Kidney capillary endothelial cell (primary cell): ENCODE results near the gene JPT2.
"Not testable (repeated sequence)": the region's sequence is repeated elsewhere in the genome, so short reads cannot be mapped to it uniquely, and the experiment has no call there.

Experiments used
- DNase-seq: peaks from one replicate; pipeline ENCODE4 v3.0.0-alpha.2; 2018; ENCODE audit warnings: low spot score

Gene JPT2

GRCh38 chr16:1676661-1677060 is 1.4 kb upstream of the JPT2 start:
- DNase-seq: no peak

GRCh38 chr16:1677339-1677738 is 740 bp upstream of the JPT2 start:
- no peak for DNase-seq

- peak; percentile 15 for DNase-seq
Measured at GRCh38 chr16:1678500-1679098, 520 bp downstream of the JPT2 start.

GRCh38 chr16:1680361-1680760 is 2.3 kb downstream of the JPT2 start:
- no peak for DNase-seq

- no peak for DNase-seq
Measured at GRCh38 chr16:1681032-1681431, 3.0 kb downstream of the JPT2 start.

- no peak for DNase-seq
Measured at GRCh38 chr16:1687427-1688316, 9.6 kb downstream of the JPT2 start.

- DNase-seq: no peak
Measured at GRCh38 chr16:1688807-1689560, 10.9 kb downstream of the JPT2 start.

GRCh38 chr16:1689853-1690252 is 11.8 kb downstream of the JPT2 start:
- DNase-seq: no peak

GRCh38 chr16:1690810-1691209 is 12.7 kb downstream of the JPT2 start:
- no peak for DNase-seq

- DNase-seq: no peak
Measured at GRCh38 chr16:1691276-1691675, 13.2 kb downstream of the JPT2 start.

- DNase-seq: no peak
Measured at GRCh38 chr16:1691956-1692355, 13.9 kb downstream of the JPT2 start.

GRCh38 chr16:1696863-1697262 is 18.8 kb downstream of the JPT2 start:
- no peak for DNase-seq

GRCh38 chr16:1698680-1699079 is 20.6 kb downstream of the JPT2 start:
- no peak for DNase-seq

GRCh38 chr16:1700246-1700645 is 22.2 kb downstream of the JPT2 start:
- no peak for DNase-seq

- no peak for DNase-seq
Measured at GRCh38 chr16:1701216-1701878, 23.3 kb downstream of the JPT2 start.

- not testable (repeated sequence) for DNase-seq
Measured at GRCh38 chr16:1705324-1705687, 27.2 kb downstream of the JPT2 start.

- peak; percentile 90 for DNase-seq
Measured at GRCh38 chr16:1705688-1706385, 27.8 kb downstream of the JPT2 start, which contains the start of gene MAPK8IP3. Gene MAPK8IP3, plus strand, starts transcription at chr16:1706195. Its CDS starts 145 bp downstream, at chr16:1706340.

GRCh38 chr16:1706386-1707192 is 28.5 kb downstream of the JPT2 start:
- DNase-seq: no peak

- DNase-seq: no peak
Measured at GRCh38 chr16:1707193-1707790, 29.2 kb downstream of the JPT2 start.

GRCh38 chr16:1708083-1708767 is 30.1 kb downstream of the JPT2 start:
- DNase-seq: no peak
